ENCODE data around the gene NUP210L. TPM values are rescaled to one million over a fixed set of nuclear protein-coding genes. Genes with fewer than 3 reads are reported as not detected.

NUP210L gene
- total and polyA plus RNA-seq, 9 of the 15 experiments (the other 6 are each of a cell fraction or from before 2014, with no cell fraction given): 0.01 to 0.04 TPM; not detected in 7

DNA sequence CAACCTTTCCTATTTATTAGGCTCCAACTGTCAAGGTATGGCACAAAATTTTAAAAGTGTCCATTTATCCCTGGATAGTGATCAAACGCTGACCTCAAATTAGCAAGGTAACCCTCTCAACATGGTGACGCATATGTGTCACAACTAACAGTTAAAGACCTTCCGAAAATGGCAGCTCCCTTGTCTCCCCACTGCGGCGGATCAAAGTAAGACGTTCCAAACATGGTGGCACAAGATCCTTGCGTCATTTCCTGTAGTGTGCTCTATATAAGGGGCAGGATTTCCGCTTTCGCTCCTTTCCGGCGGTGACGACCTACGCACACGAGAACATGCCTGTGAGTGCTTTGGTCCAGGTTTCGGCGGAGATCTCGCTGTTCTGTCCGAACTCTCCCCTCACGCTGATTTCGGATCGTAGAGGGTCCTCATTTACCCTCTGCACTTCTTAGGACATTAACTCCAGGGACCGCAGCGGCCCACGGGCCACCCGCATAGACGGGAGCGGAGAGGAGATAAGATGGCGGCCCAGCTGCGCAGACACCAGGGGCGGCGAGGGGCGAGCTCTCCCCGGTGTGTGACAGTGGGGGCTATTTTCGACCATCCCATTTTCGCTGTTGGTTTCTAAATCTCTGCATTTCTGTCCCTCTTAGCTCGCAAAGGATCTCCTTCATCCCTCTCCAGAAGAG is 164.3 kb downstream of the NUP210L start, which contains the start of gene RPS27 (continued):
- TF ChIP-seq, protein P1, sequence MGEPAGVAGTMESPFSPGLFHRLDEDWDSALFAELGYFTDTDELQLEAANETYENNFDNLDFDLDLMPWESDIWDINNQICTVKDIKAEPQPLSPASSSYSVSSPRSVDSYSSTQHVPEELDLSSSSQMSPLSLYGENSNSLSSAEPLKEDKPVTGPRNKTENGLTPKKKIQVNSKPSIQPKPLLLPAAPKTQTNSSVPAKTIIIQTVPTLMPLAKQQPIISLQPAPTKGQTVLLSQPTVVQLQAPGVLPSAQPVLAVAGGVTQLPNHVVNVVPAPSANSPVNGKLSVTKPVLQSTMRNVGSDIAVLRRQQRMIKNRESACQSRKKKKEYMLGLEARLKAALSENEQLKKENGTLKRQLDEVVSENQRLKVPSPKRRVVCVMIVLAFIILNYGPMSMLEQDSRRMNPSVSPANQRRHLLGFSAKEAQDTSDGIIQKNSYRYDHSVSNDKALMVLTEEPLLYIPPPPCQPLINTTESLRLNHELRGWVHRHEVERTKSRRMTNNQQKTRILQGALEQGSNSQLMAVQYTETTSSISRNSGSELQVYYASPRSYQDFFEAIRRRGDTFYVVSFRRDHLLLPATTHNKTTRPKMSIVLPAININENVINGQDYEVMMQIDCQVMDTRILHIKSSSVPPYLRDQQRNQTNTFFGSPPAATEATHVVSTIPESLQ (CRISPR knock-in tag; IDR thresholded peaks at IDR 0.05): no peak
- TF ChIP-seq ZC3H4 (CRISPR knock-in tag; IDR thresholded peaks at IDR 0.05; ENCODE audit: borderline replicate concordance) (no peak), BCL6 (CRISPR knock-in tag; IDR thresholded peaks at IDR 0.05) (0 out of 2 replicates have a peak, but pooled peaks have one; percentile 41), ELF4 (CRISPR knock-in tag; IDR thresholded peaks at IDR 0.05) (peak; percentile 91), NELFE (IDR thresholded peaks at IDR 0.05; ENCODE audit: insufficient read depth, insufficient read length) (peak; percentile 97), ZZZ3 (IDR thresholded peaks at IDR 0.05) (no peak), ZNF778 (CRISPR knock-in tag; IDR thresholded peaks at IDR 0.05) (no peak), KDM4B (IDR thresholded peaks at IDR 0.05; ENCODE audit: borderline replicate concordance in 2 of 2, low read depth in 1 of 2) (0 out of 4 replicates have a peak, but pooled peaks of 1 of the 2 experiments have one; percentile 75), ZNF224 (CRISPR knock-in tag; IDR thresholded peaks at IDR 0.05) (no peak), RFX1 (IDR thresholded peaks at IDR 0.05) (no peak), SMARCE1 (IDR thresholded peaks at IDR 0.05) (0 out of 2 replicates have a peak, but pooled peaks have one; percentile 14), SRSF7 (optimal IDR thresholded peaks at IDR 0.05; ENCODE audit: low read depth, low read length) (no peak), YBX1 (IDR thresholded peaks at IDR 0.05) (no peak), RBBP5 (IDR thresholded peaks at IDR 0.05; ENCODE audit: borderline replicate concordance, insufficient read depth, low read length, poor library complexity, severe bottlenecking) (peak; percentile 72), ZNF551 (CRISPR knock-in tag; IDR thresholded peaks at IDR 0.05) (no peak)
- TF ChIP-seq, protein P2, sequence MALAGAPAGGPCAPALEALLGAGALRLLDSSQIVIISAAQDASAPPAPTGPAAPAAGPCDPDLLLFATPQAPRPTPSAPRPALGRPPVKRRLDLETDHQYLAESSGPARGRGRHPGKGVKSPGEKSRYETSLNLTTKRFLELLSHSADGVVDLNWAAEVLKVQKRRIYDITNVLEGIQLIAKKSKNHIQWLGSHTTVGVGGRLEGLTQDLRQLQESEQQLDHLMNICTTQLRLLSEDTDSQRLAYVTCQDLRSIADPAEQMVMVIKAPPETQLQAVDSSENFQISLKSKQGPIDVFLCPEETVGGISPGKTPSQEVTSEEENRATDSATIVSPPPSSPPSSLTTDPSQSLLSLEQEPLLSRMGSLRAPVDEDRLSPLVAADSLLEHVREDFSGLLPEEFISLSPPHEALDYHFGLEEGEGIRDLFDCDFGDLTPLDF (CRISPR knock-in tag; IDR thresholded peaks at IDR 0.05): peak; percentile 89
- TF ChIP-seq, protein P3, sequence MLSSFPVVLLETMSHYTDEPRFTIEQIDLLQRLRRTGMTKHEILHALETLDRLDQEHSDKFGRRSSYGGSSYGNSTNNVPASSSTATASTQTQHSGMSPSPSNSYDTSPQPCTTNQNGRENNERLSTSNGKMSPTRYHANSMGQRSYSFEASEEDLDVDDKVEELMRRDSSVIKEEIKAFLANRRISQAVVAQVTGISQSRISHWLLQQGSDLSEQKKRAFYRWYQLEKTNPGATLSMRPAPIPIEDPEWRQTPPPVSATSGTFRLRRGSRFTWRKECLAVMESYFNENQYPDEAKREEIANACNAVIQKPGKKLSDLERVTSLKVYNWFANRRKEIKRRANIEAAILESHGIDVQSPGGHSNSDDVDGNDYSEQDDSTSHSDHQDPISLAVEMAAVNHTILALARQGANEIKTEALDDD (IDR thresholded peaks at IDR 0.05): no peak
- TF ChIP-seq, protein P4, sequence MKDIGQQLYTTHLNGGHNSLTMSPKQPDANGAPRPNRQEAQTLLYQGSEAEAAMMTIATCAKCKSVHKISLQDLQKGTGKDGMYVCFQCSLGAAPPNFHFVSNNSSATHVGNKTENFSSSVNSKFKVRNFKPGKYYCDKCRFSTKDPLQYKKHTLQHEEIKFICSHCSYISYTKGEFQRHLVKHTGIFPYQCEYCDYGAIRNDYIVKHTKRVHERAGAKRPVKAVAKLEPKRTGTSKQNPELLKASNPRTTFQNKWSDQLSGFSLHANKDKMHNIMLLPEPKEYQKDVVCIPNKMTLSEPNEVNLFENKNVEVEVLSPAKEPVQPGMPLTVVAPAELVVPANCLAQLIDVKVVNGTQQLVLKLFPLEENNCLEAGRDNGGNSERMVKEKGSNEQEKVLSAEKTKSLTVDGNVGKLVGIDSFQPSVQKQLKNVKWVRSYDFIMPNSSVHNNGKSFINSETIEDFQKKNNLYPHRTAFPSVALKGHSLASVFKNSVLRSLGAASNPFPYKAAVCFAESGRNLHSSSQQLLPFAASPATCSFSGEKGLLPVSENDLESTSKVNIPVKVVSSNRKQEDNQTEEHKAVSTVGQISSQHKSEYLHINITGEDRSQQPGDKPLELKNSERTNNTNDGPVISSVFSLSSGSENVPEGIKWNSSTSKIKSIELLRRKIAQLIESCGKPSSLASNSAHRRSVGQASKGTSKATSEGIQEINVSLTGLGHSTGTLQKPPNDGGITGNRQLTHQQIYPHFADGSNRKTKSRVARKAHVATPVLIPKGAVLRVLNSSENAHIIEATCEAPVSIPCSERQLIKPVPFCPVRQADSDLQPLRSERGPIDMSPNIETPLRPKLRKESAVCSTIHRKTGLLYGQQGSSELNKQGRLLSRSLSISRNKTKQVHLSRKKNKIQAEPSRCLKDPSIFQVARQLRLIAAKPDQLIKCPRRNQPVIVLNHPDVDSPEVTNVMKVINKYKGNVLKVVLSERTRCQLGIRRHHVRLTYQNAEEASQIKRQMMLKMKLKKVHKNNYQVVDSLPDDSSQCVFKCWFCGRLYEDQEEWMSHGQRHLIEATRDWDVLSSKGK (CRISPR knock-in tag; IDR thresholded peaks at IDR 0.05): no peak
- TF ChIP-seq, protein P5, sequence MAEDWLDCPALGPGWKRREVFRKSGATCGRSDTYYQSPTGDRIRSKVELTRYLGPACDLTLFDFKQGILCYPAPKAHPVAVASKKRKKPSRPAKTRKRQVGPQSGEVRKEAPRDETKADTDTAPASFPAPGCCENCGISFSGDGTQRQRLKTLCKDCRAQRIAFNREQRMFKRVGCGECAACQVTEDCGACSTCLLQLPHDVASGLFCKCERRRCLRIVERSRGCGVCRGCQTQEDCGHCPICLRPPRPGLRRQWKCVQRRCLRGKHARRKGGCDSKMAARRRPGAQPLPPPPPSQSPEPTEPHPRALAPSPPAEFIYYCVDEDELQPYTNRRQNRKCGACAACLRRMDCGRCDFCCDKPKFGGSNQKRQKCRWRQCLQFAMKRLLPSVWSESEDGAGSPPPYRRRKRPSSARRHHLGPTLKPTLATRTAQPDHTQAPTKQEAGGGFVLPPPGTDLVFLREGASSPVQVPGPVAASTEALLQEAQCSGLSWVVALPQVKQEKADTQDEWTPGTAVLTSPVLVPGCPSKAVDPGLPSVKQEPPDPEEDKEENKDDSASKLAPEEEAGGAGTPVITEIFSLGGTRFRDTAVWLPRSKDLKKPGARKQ (CRISPR knock-in tag; IDR thresholded peaks at IDR 0.05): no peak

Measured in K562 (cell line).